ENCODE measurements around the gene SARDH. TPM values are rescaled to one million over a fixed set of nuclear protein-coding genes. Genes with fewer than 3 reads are reported as not detected.

The SARDH gene
- total and polyA plus RNA-seq, 2 of the 13 experiments (the other 11 are each of a cell fraction or from before 2014, with no cell fraction given): 11.6 to 34.9 TPM

DNA sequence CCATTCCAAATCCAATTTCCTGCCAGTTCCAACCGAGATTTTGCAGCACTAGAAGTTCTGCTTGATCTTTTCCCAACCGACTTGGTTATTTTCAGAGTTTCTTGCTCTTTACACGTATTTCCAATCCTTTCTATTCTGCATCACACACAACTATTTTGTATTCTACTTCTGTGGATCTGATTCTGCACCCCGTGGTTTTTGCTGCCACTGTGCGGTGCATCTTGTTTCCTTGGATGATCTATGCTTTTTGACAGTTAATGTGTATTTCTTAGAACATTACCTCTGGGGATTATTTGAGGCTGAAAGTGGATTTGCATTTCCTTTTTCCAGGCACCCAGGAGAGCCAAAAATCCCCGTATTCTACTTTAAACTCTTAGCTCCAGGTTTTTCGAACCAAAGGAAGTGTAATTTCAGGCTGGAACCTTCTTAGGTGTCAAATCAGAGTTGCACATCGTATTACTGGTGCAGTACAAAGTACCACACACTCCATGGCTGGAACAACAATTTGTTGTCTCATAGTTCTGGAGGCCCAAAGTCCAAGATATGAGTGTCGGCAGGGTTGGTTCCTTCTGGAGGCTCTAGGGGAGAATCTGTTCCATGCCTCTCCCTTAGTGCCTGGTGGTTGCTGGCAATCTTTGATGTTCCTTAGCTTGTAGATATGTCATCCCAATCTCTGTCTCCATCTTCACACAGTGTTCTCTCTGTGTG lies 14.7 kb upstream of the SARDH start:
- H3K36me3 ChIP-seq (replicated peaks in 1 of 2; ENCODE audit: control insufficient read depth in 1 of 2, insufficient read depth in 2 of 2, low read length in 2 of 2): no peaks in the 10 kb centered on the region
- no peaks in the 10 kb centered on the region for H3K27me3 ChIP-seq (ENCODE audit: control insufficient read depth in 1 of 2, insufficient read depth in 2 of 2, low read length in 2 of 2)
- H3K4me2 ChIP-seq (ENCODE audit: low read depth, low read length): peak overlapping the region; percentile 21
- no peak overlapping the region for H3K4me3 ChIP-seq (replicated peaks in 1 of 3; ENCODE audit: insufficient read depth in 1 of 3, low read depth in 2 of 3, low read length in 3 of 3)
- POLR2A ChIA-PET: interaction anchor here (1.3 to 5.9 kb wide), 2 partner anchors 10 to 14 kb away, joined by 6 to 53 read pairs; partner anchors contain the start of gene SARDH
- peaks cover 70% of the 10 kb centered on the region for H3K4me1 ChIP-seq (ENCODE audit: insufficient read depth, low read length)
- WGBS (ENCODE audit: low lambda C conversion rate): 36% methylated on average over 9 of the region's 9 CpGs
- no peaks in the 10 kb centered on the region for H3K79me2 ChIP-seq (ENCODE audit: insufficient read depth, low read length)
- no peaks in the 10 kb centered on the region for H3K9me3 ChIP-seq (ENCODE audit: low read length)
- in situ Hi-C loops (cut with HindIII; ENCODE audit: extremely low pct_ligation_motif_present, low pct_unique_long_range_greater_than_20kb): no loop called here
- no peak overlapping the region for H3K9ac ChIP-seq (ENCODE audit: insufficient read depth, low read depth, low read length)
- no peak overlapping the region for H2AFZ ChIP-seq (ENCODE audit: low read length)
- BruUV-seq (replicated peaks): no TSS peak
- peak; percentile 34 for ATAC-seq
- FAIRE-seq: peak; percentile 43
- CTCF ChIA-PET (ENCODE audit: low intra/inter-chr PET ratio, low total read pairs): no interaction called here
- H4K20me1 ChIP-seq (ENCODE audit: insufficient read depth, low read length): no peaks in the 10 kb centered on the region
- intact Hi-C loops (cut with micrococcal nuclease; ENCODE audit: unreplicated experiment): no loop called here
- H3K27ac ChIP-seq (ENCODE audit: extremely low read length, insufficient read depth, low read length): no peak overlapping the region
- DNase-seq (ENCODE audit: low spot score): peak; percentile 37
- no peak for TF ChIP-seq ARHGAP35 (CRISPR knock-in tag; IDR thresholded peaks at IDR 0.05; ENCODE audit: borderline replicate concordance)
- TF ChIP-seq CHCHD3 (CRISPR knock-in tag; IDR thresholded peaks at IDR 0.05): no peak
- TF ChIP-seq CENPT (CRISPR knock-in tag; IDR thresholded peaks at IDR 0.05; ENCODE audit: low read depth): no peak
- TF ChIP-seq HMG20B (CRISPR knock-in tag; conservative IDR thresholded peaks at IDR 0.05): no peak
- TF ChIP-seq SOX13 (IDR thresholded peaks at IDR 0.05): no peak
- peak in 1 of 2 experiments; percentile 32; a peak in 1 of 4 replicates for TF ChIP-seq SOX13 (CRISPR knock-in tag; conservative IDR thresholded peaks at IDR 0.05 in 1 of 2, IDR thresholded peaks at IDR 0.05 in 1 of 2)
- no peak for TF ChIP-seq CBX5 (CRISPR knock-in tag; IDR thresholded peaks at IDR 0.05; ENCODE audit: borderline replicate concordance)
- TF ChIP-seq, protein P1, sequence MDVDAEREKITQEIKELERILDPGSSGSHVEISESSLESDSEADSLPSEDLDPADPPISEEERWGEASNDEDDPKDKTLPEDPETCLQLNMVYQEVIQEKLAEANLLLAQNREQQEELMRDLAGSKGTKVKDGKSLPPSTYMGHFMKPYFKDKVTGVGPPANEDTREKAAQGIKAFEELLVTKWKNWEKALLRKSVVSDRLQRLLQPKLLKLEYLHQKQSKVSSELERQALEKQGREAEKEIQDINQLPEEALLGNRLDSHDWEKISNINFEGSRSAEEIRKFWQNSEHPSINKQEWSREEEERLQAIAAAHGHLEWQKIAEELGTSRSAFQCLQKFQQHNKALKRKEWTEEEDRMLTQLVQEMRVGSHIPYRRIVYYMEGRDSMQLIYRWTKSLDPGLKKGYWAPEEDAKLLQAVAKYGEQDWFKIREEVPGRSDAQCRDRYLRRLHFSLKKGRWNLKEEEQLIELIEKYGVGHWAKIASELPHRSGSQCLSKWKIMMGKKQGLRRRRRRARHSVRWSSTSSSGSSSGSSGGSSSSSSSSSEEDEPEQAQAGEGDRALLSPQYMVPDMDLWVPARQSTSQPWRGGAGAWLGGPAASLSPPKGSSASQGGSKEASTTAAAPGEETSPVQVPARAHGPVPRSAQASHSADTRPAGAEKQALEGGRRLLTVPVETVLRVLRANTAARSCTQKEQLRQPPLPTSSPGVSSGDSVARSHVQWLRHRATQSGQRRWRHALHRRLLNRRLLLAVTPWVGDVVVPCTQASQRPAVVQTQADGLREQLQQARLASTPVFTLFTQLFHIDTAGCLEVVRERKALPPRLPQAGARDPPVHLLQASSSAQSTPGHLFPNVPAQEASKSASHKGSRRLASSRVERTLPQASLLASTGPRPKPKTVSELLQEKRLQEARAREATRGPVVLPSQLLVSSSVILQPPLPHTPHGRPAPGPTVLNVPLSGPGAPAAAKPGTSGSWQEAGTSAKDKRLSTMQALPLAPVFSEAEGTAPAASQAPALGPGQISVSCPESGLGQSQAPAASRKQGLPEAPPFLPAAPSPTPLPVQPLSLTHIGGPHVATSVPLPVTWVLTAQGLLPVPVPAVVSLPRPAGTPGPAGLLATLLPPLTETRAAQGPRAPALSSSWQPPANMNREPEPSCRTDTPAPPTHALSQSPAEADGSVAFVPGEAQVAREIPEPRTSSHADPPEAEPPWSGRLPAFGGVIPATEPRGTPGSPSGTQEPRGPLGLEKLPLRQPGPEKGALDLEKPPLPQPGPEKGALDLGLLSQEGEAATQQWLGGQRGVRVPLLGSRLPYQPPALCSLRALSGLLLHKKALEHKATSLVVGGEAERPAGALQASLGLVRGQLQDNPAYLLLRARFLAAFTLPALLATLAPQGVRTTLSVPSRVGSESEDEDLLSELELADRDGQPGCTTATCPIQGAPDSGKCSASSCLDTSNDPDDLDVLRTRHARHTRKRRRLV (CRISPR knock-in tag; IDR thresholded peaks at IDR 0.05): no peak
- TF ChIP-seq TOPORS (CRISPR knock-in tag; IDR thresholded peaks at IDR 0.05): no peak
- no peak for TF ChIP-seq JUND (CRISPR knock-in tag; IDR thresholded peaks at IDR 0.05)
- TF ChIP-seq, protein P2, sequence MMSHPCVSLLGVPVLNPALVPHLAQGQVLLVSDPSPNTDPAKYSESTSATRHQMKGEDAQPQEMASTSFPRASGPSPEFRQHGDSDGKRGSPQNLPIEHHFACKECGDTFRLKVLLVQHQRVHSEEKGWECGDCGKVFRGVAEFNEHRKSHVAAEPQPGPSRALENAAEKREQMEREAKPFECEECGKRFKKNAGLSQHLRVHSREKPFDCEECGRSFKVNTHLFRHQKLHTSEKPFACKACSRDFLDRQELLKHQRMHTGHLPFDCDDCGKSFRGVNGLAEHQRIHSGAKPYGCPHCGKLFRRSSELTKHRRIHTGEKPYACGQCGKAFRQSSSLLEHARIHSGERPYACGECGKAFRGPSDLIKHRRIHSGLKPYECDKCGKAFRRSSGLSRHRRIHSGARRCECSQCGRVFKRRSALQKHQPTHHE (CRISPR knock-in tag; IDR thresholded peaks at IDR 0.05; ENCODE audit: borderline replicate concordance): no peak
- no peak for TF ChIP-seq ZFX (CRISPR knock-in tag; IDR thresholded peaks at IDR 0.05; ENCODE audit: low read depth)
- TF ChIP-seq MYC (CRISPR knock-in tag; IDR thresholded peaks at IDR 0.05; ENCODE audit: borderline replicate concordance): no peak
- TF ChIP-seq ZNF224 (CRISPR knock-in tag; IDR thresholded peaks at IDR 0.05): no peak
- peak; percentile 84 for TF ChIP-seq HNF4A (CRISPR knock-in tag; IDR thresholded peaks at IDR 0.05)
- no peak for TF ChIP-seq ZNF343 (CRISPR knock-in tag; IDR thresholded peaks at IDR 0.05)
- no peak for TF ChIP-seq NPAS2 (CRISPR knock-in tag; IDR thresholded peaks at IDR 0.05; ENCODE audit: borderline replicate concordance)
- no peak for TF ChIP-seq ZNF746 (CRISPR knock-in tag; IDR thresholded peaks at IDR 0.05)
